ENCODE measurements around the gene MOB3C.

The MOB3C gene

DNA sequence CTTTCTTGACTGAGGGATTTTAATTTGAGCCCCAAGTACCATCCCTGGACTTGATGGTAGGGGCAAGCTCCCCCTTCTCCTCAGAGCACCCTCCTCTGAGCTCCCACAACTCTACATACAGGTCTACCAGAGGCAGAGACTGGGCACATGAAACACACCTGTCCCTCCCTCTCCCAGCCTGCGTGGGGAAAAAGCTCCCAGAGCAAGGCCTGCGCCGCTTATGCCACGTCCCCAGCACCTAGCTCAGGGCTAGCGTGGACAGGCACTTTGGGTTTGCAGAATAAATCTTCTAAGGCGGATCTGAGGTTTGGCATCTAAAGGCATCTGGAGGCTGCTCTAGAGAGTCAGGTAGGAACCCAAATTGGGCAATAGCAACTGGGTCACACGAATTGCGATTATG lies 57.6 kb downstream of the MOB3C start:
- TF ChIP-seq, protein P1, sequence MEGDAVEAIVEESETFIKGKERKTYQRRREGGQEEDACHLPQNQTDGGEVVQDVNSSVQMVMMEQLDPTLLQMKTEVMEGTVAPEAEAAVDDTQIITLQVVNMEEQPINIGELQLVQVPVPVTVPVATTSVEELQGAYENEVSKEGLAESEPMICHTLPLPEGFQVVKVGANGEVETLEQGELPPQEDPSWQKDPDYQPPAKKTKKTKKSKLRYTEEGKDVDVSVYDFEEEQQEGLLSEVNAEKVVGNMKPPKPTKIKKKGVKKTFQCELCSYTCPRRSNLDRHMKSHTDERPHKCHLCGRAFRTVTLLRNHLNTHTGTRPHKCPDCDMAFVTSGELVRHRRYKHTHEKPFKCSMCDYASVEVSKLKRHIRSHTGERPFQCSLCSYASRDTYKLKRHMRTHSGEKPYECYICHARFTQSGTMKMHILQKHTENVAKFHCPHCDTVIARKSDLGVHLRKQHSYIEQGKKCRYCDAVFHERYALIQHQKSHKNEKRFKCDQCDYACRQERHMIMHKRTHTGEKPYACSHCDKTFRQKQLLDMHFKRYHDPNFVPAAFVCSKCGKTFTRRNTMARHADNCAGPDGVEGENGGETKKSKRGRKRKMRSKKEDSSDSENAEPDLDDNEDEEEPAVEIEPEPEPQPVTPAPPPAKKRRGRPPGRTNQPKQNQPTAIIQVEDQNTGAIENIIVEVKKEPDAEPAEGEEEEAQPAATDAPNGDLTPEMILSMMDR (IDR thresholded peaks at IDR 0.05; ENCODE audit: low read depth, low read length, missing control alignments) = no peak
- DNase-seq (ENCODE audit: low read depth) = no peak
- in situ Hi-C loops (cut with HindIII; ENCODE audit: low sequenced_read_pairs) = no loop called here
- no peak overlapping the region for H3K4me3 ChIP-seq (ENCODE audit: low read depth, low read length)

DNA sequence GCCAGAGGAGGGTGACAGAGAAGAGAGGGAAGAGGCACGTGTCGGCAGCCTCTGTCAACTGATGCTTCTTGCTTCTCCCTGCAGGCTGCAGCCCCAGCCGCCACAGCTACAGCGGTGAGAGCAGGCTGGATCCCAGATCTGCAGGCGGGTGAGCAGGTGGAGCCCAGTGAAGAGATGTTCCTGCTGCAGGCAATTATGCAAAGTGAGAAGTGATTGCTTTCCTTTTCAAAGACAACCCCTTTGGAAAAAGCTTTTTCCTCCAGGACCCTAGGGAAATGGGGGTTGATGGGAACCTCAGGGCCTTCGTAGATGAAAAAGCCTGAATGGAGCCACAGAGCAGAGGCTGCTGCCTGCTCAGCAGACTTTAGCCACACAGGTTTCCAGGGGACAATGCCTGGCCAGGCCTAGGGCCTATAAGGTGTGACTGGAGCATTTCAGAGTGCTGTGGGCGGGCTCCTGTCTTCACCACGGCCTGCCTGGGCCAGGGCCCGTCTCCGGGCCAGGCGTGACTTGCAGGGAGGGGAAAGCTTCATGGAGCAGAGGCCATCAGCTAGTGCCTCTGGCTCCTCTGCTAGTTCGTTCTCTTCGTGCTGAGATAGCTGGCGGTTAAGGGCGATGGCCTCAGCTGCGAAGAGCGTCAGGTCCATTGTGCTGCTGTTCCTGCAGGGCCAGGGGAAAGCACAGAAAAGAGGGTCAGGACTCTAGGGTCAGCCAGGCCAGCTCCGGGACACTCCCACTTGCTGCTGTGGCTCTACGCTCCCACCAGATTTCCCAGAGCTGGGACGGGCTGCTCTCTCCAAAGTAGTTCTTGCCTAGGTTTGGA lies 58.3 kb downstream of the MOB3C start:
- no peak overlapping the region for H3K4me3 ChIP-seq (ENCODE audit: low read depth, low read length)
- DNase-seq (ENCODE audit: low read depth) = no peak
- TF ChIP-seq, protein P1 (IDR thresholded peaks at IDR 0.05; ENCODE audit: low read depth, low read length, missing control alignments) = no peak
- in situ Hi-C loops (cut with HindIII; ENCODE audit: low sequenced_read_pairs) = no loop called here
